ENCODE results near the gene ARL8B.

ARL8B gene

GRCh38 chr3:5187920-5188418 is 65.9 kb downstream of the ARL8B start:
- no peak for DNase-seq

GRCh38 chr3:5188419-5189221 is 66.5 kb downstream of the ARL8B start:
- DNase-seq, result peak; percentile 55

- DNase-seq, result no peak
Observed at GRCh38 chr3:5190147-5190791, 68.2 kb downstream of the ARL8B start.

GRCh38 chr3:5191555-5192304 is 69.6 kb downstream of the ARL8B start:
- no peak for DNase-seq

- no peak for DNase-seq
Observed at GRCh38 chr3:5192571-5193365, 70.7 kb downstream of the ARL8B start.

GRCh38 chr3:5194341-5194740 is 72.2 kb downstream of the ARL8B start:
- no peak for DNase-seq

GRCh38 chr3:5194801-5195509 is 72.9 kb downstream of the ARL8B start:
- DNase-seq, result no peak

GRCh38 chr3:5195605-5196004 is 73.5 kb downstream of the ARL8B start:
- no peak for DNase-seq

GRCh38 chr3:5197022-5197421 is 74.9 kb downstream of the ARL8B start:
- DNase-seq, result no peak

- no peak for DNase-seq
Observed at GRCh38 chr3:5197470-5198312, 75.6 kb downstream of the ARL8B start.

GRCh38 chr3:5198313-5198677 is 76.2 kb downstream of the ARL8B start:
- DNase-seq, result no peak

GRCh38 chr3:5198986-5199731 is 77.1 kb downstream of the ARL8B start:
- DNase-seq, result no peak

GRCh38 chr3:5201536-5201935 is 79.4 kb downstream of the ARL8B start:
- no peak for DNase-seq

- DNase-seq, result no peak
Observed at GRCh38 chr3:5202222-5202621, 80.1 kb downstream of the ARL8B start.

- DNase-seq, result no peak
Observed at GRCh38 chr3:5205165-5205941, 83.3 kb downstream of the ARL8B start.

- DNase-seq, result peak; percentile 28
Observed at GRCh38 chr3:5210926-5211325, 88.8 kb downstream of the ARL8B start.

GRCh38 chr3:5212628-5213573 is 90.8 kb downstream of the ARL8B start:
- peak; percentile 15 for DNase-seq

- peak; percentile 30 for DNase-seq
Observed at GRCh38 chr3:5213574-5213966, 91.5 kb downstream of the ARL8B start.

Measured in right forelimb (tissue), 1 donor.